Measurements from ENCODE around the gene CD36. TPM values are rescaled to one million over a fixed set of nuclear protein-coding genes. Genes with fewer than 3 reads are reported as not detected.

The CD36 gene
- total RNA-seq, 2 donors from 2014 or later: 8.7 to 26.5 TPM

DNA sequence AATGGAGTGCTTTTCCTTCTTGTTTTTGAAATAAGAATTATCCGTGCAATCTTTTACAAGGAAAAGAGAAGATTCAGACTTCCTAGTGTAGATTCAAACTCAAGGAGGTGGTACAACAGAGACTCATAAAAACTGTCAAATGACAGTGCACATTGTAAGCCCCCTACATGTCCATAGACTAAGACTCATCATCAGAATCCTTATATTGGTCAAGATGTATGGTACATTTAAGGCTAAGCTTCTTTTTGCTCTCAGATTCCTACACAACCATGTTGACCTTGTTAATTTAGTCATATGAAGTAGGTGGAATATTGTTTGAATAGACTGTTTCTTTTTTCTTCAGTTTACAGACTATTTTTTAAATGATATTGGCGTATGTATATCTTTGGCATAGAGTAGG lies 11.6 kb downstream of the CD36 start:
- DNase-seq: no peak
- Histone ChIP-seq H3K27ac (no peak overlapping the region), H3K4me1 (no peaks in the 10 kb centered on the region), H3K9ac (ENCODE audit: low read depth in 2 of 2, low read length in 2 of 2) (no peak overlapping the region), H3K36me3 (no peaks in the 10 kb centered on the region), H3K27me3 (no peaks in the 10 kb centered on the region), H3K4me3 (no peak overlapping the region), H3K9me3 (no peaks in the 10 kb centered on the region)
- TF ChIP-seq, protein P1, sequence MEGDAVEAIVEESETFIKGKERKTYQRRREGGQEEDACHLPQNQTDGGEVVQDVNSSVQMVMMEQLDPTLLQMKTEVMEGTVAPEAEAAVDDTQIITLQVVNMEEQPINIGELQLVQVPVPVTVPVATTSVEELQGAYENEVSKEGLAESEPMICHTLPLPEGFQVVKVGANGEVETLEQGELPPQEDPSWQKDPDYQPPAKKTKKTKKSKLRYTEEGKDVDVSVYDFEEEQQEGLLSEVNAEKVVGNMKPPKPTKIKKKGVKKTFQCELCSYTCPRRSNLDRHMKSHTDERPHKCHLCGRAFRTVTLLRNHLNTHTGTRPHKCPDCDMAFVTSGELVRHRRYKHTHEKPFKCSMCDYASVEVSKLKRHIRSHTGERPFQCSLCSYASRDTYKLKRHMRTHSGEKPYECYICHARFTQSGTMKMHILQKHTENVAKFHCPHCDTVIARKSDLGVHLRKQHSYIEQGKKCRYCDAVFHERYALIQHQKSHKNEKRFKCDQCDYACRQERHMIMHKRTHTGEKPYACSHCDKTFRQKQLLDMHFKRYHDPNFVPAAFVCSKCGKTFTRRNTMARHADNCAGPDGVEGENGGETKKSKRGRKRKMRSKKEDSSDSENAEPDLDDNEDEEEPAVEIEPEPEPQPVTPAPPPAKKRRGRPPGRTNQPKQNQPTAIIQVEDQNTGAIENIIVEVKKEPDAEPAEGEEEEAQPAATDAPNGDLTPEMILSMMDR (IDR thresholded peaks at IDR 0.05): no peak
- intact Hi-C loops (cut with DNase I): no loop called here

DNA sequence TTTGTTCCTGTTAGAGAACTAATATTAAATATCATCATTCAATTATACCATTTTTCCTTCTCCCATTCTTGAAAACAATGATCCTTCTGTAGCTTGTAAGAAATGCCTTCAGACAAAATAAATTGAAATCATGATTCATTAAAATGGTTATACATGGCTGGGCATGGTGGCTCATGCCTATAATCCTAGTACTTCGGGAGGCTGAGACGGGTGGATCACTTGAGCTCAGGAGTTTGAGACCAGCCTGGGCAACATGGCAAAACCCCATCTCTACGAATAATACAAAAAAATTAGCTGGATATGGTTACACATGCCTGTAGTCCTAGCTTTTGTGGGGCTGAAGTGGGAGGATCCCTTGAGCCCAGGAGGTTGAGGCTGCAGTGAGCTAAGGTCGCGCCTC lies 13.0 kb downstream of the CD36 start:
- Histone ChIP-seq H3K27ac (no peak overlapping the region), H3K9ac (ENCODE audit: low read depth in 2 of 2, low read length in 2 of 2) (no peak overlapping the region), H3K4me1 (no peaks in the 10 kb centered on the region), H3K9me3 (no peaks in the 10 kb centered on the region), H3K36me3 (no peaks in the 10 kb centered on the region), H3K4me3 (no peak overlapping the region), H3K27me3 (no peaks in the 10 kb centered on the region)
- DNase-seq: no peak
- TF ChIP-seq, protein P1 (IDR thresholded peaks at IDR 0.05): no peak
- intact Hi-C loops (cut with DNase I): no loop called here

DNA sequence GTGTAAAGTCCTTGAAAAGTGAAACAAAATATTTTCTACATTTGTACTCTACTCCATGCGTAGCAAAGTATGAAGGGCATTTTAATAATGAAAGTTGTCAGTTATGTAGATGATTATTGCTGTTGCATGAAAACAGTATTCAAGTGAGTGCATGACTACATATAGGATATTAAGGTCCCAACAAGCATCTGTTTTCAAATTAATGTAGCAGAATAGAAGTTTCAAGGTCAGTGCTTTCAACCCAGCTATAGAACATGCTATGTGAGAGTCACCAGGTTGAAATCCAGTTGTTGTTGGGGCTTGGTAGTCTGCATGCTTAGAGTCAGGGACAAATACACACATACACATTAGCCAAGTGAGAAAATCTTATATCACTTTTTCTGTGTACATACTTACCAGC lies 14.8 kb downstream of the CD36 start:
- H3K4me1 ChIP-seq: no peaks in the 10 kb centered on the region
- H3K36me3 ChIP-seq: no peaks in the 10 kb centered on the region
- H3K27me3 ChIP-seq: no peaks in the 10 kb centered on the region
- no peak overlapping the region for H3K27ac ChIP-seq
- TF ChIP-seq, protein P1 (IDR thresholded peaks at IDR 0.05): no peak
- H3K9me3 ChIP-seq: no peaks in the 10 kb centered on the region
- DNase-seq: no peak
- H3K4me3 ChIP-seq: no peak overlapping the region
- H3K9ac ChIP-seq (ENCODE audit: low read depth in 2 of 2, low read length in 2 of 2): no peak overlapping the region
- intact Hi-C loops (cut with DNase I): no loop called here

DNA sequence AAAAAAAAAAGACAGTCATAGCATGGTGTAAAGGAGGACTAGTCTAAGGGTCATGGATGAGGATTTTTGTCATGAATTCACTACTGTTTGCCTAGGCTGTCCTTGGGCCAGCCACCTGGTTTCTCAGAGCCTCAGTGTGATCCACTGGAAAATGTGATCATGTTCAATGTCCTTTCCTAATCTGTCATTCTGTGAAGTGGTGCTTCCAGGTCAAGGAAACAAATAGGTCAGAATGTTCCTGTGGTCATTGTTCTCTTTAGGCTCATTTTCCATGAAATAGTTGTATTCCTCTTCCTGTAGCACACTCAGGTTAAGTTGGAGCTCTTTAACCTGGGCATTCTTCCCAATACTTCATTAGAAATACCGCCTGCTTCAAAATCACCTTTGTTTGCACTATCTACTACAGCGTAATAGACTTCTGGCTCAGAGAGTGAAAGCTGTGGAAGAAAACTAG lies 16.5 kb downstream of the CD36 start:
- Histone ChIP-seq H3K4me1 (no peaks in the 10 kb centered on the region), H3K27ac (no peak overlapping the region), H3K9me3 (no peaks in the 10 kb centered on the region), H3K4me3 (no peak overlapping the region), H3K9ac (ENCODE audit: low read depth in 2 of 2, low read length in 2 of 2) (no peak overlapping the region), H3K27me3 (no peaks in the 10 kb centered on the region), H3K36me3 (no peaks in the 10 kb centered on the region)
- TF ChIP-seq, protein P1 (IDR thresholded peaks at IDR 0.05): no peak
- intact Hi-C loops (cut with DNase I): loop anchor here (5.0 kb wide), 1 partner anchor 228 kb away; no protein-coding TSS in a partner anchor
- DNase-seq: no peak

GRCh38 chr7:80656029-80656428 lies 17.6 kb downstream of the CD36 start:
- Histone ChIP-seq H3K4me1 (no peaks in the 10 kb centered on the region), H3K36me3 (no peaks in the 10 kb centered on the region), H3K9ac (ENCODE audit: low read depth in 2 of 2, low read length in 2 of 2) (no peak overlapping the region), H3K27me3 (no peaks in the 10 kb centered on the region), H3K4me3 (no peak overlapping the region), H3K27ac (no peak overlapping the region), H3K9me3 (no peaks in the 10 kb centered on the region)
- intact Hi-C loops (cut with DNase I): loop anchor here (5.0 kb wide), 1 partner anchor 229 kb away; no protein-coding TSS in a partner anchor
- TF ChIP-seq, protein P1 (IDR thresholded peaks at IDR 0.05): no peak
- no peak for DNase-seq

Data from colonic mucosa (tissue), 4 donors.